Left ventricle myocardium inferior (tissue), 1 donor: Measurements from ENCODE around the gene KCND3. TPM values are rescaled to one million over a fixed set of nuclear protein-coding genes. Genes with fewer than 3 reads are reported as not detected.

Source experiments
- DNase-seq: peaks from one replicate; pipeline ENCODE4 v3.0.0-alpha.2; 2020
- H3K27ac ChIP-seq: fragments of 200-600 bp; replicated peaks from 2 replicates; pipeline ENCODE4 v1.8.0; 2021
- H3K27me3 ChIP-seq: fragments of 200-600 bp; 2 replicates; pipeline ENCODE4 v1.8.0; 2021; ENCODE audit warnings: low read depth
- H3K36me3 ChIP-seq: fragments of 200-600 bp; 2 replicates; pipeline ENCODE4 v1.8.0; 2021
- H3K4me1 ChIP-seq: fragments of 200-600 bp; 2 replicates; pipeline ENCODE4 v1.8.0; 2021
- H3K4me3 ChIP-seq: fragments of 200-600 bp; 2 replicates; pipeline ENCODE4 v1.8.0; 2021; ENCODE audit warnings: mild to moderate bottlenecking, moderate library complexity
- H3K9me3 ChIP-seq: fragments of 200-600 bp; replicated peaks from 2 replicates; pipeline ENCODE4 v1.8.0; 2021
- intact Hi-C: fragments of 100-400 bp; cut with micrococcal nuclease; formaldehyde crosslinking; loops from one replicate; pipeline ENCODE4 v1.11.0; 2022
- total RNA-seq: library from RNA; stranded (reverse); fragmentation: NEBNext Ultra II Directional; extraction: Animal tissue kit (Norgen Biotek cat#: 25700); gene quantifications from one replicate; pipeline ENCODE4 v1.2.1, GENCODE V29; 2021
- TF ChIP-seq, protein P1 (sequence below): fragments of 200-600 bp; IDR thresholded peaks from 2 replicates; pipeline ENCODE4 v1.8.0; 2021; ENCODE audit warnings: antibody characterized with exemption, mild to moderate bottlenecking, borderline replicate concordance
- donor health status: DM: no; HTN: yes; CAD: no; lungs with severe emphysema.

KCND3 gene
- total RNA-seq, 1 donor from 2014 or later, result 19.2 TPM

DNA sequence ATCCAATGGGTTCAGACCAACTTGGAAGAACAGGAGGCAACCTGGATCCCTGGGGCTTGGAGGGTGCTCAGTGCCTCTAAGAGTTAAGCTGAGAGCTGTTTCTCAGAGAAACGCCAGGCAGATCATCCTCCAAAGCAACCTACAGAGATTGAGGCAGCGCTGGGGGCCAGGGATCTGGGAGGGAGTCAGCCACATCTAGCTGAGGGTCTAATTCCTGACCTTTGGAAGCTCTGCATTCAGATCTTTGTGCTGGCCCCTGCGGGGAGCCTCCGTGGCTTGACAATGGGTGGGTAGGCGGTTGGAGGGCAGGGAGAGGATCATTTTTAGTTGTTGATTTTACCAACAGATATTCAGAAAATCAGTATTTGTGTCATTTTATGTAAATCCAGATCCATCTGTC lies 154.5 kb downstream of the KCND3 start:
- TF ChIP-seq, protein P1, sequence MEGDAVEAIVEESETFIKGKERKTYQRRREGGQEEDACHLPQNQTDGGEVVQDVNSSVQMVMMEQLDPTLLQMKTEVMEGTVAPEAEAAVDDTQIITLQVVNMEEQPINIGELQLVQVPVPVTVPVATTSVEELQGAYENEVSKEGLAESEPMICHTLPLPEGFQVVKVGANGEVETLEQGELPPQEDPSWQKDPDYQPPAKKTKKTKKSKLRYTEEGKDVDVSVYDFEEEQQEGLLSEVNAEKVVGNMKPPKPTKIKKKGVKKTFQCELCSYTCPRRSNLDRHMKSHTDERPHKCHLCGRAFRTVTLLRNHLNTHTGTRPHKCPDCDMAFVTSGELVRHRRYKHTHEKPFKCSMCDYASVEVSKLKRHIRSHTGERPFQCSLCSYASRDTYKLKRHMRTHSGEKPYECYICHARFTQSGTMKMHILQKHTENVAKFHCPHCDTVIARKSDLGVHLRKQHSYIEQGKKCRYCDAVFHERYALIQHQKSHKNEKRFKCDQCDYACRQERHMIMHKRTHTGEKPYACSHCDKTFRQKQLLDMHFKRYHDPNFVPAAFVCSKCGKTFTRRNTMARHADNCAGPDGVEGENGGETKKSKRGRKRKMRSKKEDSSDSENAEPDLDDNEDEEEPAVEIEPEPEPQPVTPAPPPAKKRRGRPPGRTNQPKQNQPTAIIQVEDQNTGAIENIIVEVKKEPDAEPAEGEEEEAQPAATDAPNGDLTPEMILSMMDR, result no peak
- intact Hi-C loops, result no loop called here
- DNase-seq, result no peak

DNA sequence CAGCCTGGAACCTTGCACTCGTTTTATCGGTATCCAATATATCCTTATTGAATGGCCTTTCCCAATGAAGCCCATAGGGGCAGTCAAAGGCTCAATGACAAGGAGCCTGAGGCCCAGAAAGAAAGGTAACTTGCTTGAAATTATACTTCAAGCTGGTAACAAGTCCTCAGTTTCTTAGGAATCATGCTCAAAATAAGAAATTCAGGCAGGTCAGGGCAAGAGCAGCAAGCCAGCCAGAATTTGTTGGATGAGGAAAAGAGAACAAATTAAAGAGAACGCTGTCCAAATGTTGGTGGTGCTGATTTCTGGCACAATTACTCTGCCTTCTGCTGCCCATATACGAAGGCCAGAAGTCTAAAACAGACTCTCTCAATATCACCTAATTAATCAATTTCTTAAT lies 156.1 kb downstream of the KCND3 start:
- no peaks in the 10 kb centered on the region for H3K27me3 ChIP-seq
- TF ChIP-seq, protein P1, result no peak
- intact Hi-C loops, result no loop called here
- no peak for DNase-seq
- H3K4me1 ChIP-seq, result peaks cover 19% of the 10 kb centered on the region
- no peak overlapping the region for H3K4me3 ChIP-seq
- no peak overlapping the region for H3K27ac ChIP-seq
- no peaks in the 10 kb centered on the region for H3K9me3 ChIP-seq
- no peaks in the 10 kb centered on the region for H3K36me3 ChIP-seq

More for the DNA sequence above, 154.5 kb downstream of the KCND3 start:
- no peaks in the 10 kb centered on the region for H3K27me3 ChIP-seq
- H3K9me3 ChIP-seq, result no peaks in the 10 kb centered on the region
- no peak overlapping the region for H3K27ac ChIP-seq
- H3K4me3 ChIP-seq, result no peak overlapping the region
- H3K36me3 ChIP-seq, result no peaks in the 10 kb centered on the region
- peaks cover 17% of the 10 kb centered on the region for H3K4me1 ChIP-seq

GRCh38 chr1:111832521-111833155 lies 156.8 kb downstream of the KCND3 start:
- Histone ChIP-seq H3K27ac (no peak overlapping the region), H3K27me3 (no peaks in the 10 kb centered on the region), H3K36me3 (no peaks in the 10 kb centered on the region), H3K4me3 (no peak overlapping the region), H3K9me3 (no peaks in the 10 kb centered on the region), H3K4me1 (peaks cover 22% of the 10 kb centered on the region)
- no peak for DNase-seq
- intact Hi-C loops, result no loop called here
- TF ChIP-seq, protein P1, result no peak

DNA sequence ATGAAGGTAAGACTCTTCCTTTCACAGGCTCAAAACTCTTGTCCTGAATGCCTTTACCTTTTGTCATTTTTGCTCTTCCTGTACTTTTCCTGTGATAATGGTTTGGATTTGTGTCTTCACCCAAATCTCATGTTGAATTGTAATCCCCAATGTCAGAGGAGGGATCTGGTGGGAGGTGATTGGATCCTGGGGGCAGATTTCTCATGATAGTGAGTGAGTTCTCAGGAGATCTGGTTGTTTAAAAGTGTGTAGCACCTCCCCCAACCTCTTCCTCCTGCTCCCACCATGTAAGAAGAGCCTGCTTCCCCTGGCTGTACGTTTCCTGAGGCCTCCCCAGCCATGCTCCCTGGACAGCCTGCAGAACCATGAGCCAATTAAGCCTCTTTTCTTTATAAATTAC lies 158.3 kb downstream of the KCND3 start:
- TF ChIP-seq, protein P1, result no peak
- no peaks in the 10 kb centered on the region for H3K36me3 ChIP-seq
- no peak for DNase-seq
- H3K4me1 ChIP-seq, result peaks cover 16% of the 10 kb centered on the region
- H3K9me3 ChIP-seq, result no peaks in the 10 kb centered on the region
- intact Hi-C loops, result no loop called here
- H3K27ac ChIP-seq, result no peak overlapping the region
- no peaks in the 10 kb centered on the region for H3K27me3 ChIP-seq
- H3K4me3 ChIP-seq, result no peak overlapping the region

GRCh38 chr1:111827946-111828345 lies 161.5 kb downstream of the KCND3 start:
- Histone ChIP-seq H3K4me3 (no peak overlapping the region), H3K4me1 (peaks cover 16% of the 10 kb centered on the region), H3K36me3 (no peaks in the 10 kb centered on the region), H3K27me3 (no peaks in the 10 kb centered on the region), H3K27ac (no peak overlapping the region), H3K9me3 (no peaks in the 10 kb centered on the region)
- intact Hi-C loops, result no loop called here
- DNase-seq, result no peak
- TF ChIP-seq, protein P1, result no peak

DNA sequence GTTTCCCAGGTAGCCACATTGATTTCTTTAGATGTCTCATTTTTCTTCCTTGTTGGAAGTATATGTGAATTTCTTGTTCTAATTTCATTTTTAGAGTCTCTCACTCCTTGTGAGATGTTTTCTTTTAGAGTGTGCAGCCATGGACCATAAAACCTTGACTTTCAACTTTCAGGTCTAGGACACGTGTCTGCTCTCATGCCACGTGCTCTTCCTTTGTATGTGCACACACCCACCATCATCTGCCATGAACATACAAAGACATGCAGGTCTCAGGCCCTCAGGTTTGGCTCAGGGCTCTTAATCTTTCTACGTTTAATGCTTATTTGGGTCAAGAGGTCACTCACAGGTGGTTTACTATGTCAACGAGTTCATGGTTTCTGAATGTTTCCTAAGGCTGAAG lies 163.2 kb downstream of the KCND3 start:
- H3K36me3 ChIP-seq, result no peaks in the 10 kb centered on the region
- TF ChIP-seq, protein P1, result no peak
- H3K9me3 ChIP-seq, result no peaks in the 10 kb centered on the region
- H3K4me1 ChIP-seq, result peaks cover 16% of the 10 kb centered on the region
- no peaks in the 10 kb centered on the region for H3K27me3 ChIP-seq
- no peak overlapping the region for H3K4me3 ChIP-seq
- DNase-seq, result no peak
- intact Hi-C loops, result no loop called here
- H3K27ac ChIP-seq, result no peak overlapping the region
